Measurements from ENCODE around the gene SOWAHB.
"Not testable (repeated sequence)": the region's sequence is repeated elsewhere in the genome, so short reads cannot be mapped to it uniquely, and the experiment has no call there.

Gene SOWAHB

DNA sequence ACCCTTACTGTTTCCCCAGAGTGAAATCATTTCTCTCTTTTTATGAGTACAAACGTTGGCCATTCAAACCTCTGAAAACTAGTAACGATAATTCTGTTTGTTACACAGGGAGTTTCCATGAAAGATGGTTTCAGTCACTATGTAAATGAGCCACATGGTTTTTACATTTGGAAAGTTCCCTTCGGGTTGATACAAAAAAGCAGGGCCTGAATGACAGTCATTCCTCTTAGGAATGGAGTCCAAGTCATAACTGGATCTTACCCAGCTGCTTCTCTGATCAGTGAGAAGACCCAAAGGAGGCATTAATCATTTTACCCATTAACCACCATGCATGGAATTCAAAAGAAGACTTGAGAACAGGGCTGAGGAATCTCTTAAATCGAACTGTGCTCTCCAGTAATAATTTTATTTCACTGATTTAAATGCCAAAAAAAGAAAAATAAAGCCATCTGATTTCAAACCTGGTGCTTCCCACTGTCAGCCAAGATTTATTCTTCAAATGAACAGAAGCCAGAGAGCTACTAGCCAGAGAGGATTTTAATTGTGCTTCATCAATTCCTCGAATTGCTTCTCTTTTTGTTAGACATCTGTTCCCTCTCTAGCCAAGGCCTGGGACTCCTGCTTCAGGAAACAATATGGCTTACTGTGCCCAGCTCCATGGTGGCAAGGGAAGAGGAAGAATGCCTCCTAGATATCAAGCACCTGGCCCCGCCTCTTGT, 3.2 kb downstream of the SOWAHB start:
- no peak for DNase-seq (ENCODE audit: low read depth)

DNA sequence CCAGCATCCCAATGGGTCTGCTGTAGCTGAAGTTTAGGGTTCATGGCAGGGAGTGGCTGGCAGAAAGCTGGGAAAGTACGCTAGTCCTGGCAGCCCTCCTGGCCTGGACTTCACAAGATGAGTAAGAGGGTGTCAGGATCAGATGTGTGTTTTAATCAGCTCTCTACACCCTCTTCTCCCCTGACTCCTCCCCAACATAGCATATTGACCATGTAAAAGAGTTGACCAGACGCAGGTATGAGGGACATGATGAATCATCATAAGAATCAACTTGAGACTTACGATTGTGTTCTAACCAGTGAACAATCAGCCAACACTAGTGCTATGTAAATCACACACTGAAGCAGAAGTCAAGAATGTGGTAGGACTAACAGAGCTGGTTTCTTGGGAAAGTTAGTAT, 5.3 kb downstream of the SOWAHB start:
- peak; percentile 19 for DNase-seq (ENCODE audit: low read depth)

GRCh38 chr4:76892001-76892400, 5.9 kb downstream of the SOWAHB start:
- peak; percentile 34 for DNase-seq (ENCODE audit: low read depth)

DNA sequence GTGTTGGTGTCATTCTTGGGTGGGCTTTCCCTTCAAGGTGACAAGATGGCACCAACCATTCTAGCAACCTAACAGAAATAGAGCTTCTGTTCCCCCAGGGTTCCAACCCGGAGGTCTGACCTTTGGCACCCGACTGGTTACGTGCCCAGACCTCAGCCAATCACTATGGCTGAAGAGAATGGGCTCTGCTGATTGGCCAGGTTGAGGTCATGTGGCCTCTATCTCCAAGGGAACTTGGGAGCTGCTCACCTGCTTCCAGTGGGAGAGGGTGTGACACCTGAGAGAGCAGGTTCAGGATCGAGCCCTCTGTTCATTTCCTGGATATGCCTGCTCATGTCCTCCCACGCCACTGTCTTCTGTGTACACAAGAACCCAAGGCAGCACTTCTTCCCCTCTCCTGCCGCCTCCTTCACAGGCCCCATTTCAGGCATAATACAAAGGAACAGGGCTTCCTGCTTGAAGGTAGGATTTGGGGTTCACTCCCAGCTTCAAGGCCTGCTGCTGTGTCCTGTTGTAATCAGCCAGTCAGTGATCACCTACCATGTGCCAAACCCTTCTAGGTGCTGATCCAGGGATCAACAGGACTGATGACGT, 11.0 kb downstream of the SOWAHB start:
- no peak for DNase-seq (ENCODE audit: low read depth)

GRCh38 chr4:76886214-76886613, 11.7 kb downstream of the SOWAHB start:
- DNase-seq (ENCODE audit: low read depth) = no peak

GRCh38 chr4:76883147-76883546, 14.8 kb downstream of the SOWAHB start:
- DNase-seq (ENCODE audit: low read depth) = peak; percentile 80

DNA sequence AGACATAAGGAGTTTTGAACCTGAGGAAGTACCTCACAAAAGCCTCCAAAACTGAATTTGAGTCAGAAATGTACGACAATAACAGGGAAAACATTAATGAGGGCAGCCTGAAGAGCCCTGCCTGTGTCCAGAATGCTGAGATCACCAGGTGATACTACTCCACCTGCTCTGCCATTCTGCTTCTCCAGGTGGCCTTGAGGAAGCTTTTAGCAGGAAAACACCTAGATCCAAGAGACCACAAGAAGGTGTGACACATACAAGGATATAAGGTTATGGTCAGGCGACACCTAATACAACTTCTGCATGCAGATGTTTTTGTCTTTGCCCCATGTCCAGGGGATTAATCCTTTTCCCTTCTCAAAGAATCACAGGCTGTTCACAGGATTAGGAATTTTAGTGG, 15.3 kb downstream of the SOWAHB start:
- no peak for DNase-seq (ENCODE audit: low read depth)

GRCh38 chr4:76881375-76881774, 16.6 kb downstream of the SOWAHB start:
- DNase-seq (ENCODE audit: low read depth) = no peak

DNA sequence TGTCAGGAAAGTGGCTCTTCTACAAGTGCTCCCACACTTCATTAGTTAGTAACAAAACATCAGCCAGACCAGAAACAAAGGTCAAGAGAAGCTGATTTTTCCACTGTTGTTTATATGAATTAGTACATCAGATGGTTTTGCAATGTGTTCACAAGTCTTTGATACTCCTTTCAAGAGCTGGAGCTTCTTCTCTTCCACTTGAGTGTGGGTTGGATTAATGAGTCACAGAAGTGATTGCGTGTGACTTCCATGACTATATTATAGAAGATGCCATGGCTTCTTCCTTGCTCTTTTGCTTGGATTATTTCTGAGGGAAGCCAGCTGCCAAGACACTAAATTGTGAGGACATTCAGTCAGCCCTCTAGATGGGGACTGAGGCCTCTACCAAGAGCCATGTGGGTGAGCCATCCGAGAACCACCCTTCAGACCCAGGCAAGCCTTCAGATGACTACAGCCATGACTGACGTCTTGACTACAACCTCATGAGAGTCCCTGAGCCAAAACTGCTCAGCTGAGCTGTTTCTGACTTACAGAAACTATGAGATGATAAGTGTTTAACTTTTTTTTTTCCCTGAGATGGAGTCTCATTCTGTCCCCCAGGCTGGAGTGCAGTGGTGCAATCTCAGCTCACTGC, 18.1 kb downstream of the SOWAHB start:
- peak; percentile 79 for DNase-seq (ENCODE audit: low read depth)

DNA sequence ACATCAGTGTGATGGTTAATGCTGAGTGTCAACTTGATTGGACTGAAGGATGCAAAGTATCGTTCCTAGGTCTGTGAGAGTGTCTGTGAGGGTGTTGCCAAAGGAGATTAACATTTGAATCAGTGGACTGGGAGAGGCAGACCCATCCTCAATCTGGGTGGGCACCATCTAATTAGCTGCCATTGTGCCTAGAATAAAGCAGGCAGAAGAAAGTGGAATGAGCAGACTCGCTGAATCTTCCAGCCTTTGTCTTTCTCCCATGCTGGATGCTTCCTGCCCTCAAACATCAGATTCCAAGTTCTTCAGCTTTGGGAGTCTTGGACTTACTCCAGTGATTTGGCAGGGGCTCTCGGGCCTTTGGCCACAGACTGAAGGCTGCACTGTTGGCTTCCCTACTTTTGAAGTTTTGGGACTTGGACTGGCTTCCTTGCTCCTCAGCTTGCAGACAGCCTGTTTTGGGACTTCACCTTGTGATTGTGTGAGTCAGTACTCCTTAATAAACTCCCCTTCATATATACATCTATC, 19.2 kb downstream of the SOWAHB start:
- DNase-seq (ENCODE audit: low read depth) = not testable (repeated sequence)

- DNase-seq (ENCODE audit: low read depth) = no peak
Observed at GRCh38 chr4:76874176-76874575, 23.8 kb downstream of the SOWAHB start.

DNA sequence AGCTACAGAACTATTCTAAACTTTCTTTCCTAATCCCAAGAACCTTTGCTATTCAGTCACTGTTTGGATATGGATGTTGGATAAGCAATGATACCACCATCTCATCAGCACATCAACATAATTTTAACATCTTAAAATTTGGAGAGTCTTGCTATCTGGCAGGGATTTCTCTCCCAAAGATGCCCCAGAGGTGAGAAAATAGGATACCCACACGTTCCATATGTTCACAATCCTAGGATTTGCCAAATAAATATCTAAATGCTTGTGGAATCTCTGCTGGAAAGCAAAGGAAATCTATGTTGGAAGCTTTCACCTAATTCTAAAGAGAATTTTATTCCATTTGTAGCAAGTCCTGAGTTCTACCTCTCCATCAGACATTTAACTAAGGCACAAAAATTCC, 24.4 kb downstream of the SOWAHB start:
- DNase-seq (ENCODE audit: low read depth) = no peak

DNA sequence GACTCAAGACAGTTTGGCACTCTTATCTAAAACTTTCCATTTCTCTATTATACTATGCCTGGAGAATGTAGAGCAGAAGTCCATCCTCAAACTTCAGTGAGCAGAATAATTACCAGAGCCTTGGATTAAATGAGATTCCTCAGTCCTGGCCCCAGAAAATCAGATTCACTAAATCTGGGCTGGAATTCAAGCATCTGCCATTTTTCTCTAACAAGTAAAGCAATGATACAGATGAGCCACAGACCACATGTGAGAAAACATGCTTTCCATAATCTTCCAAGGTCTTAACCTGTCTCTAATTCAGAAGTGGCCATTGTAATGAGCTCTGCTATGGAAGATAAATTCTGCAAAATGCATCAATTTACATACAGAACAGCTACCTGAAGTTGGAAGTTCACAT, 25.4 kb downstream of the SOWAHB start:
- DNase-seq (ENCODE audit: low read depth) = no peak

- DNase-seq (ENCODE audit: low read depth) = not testable (repeated sequence)
Observed at GRCh38 chr4:76868780-76869179, 29.2 kb downstream of the SOWAHB start.

- no peak for DNase-seq (ENCODE audit: low read depth)
Observed at GRCh38 chr4:76867880-76868655, 29.9 kb downstream of the SOWAHB start.

- no peak for DNase-seq (ENCODE audit: low read depth)
Observed at GRCh38 chr4:76867377-76867776, 30.6 kb downstream of the SOWAHB start.

GRCh38 chr4:76866641-76867040, 31.3 kb downstream of the SOWAHB start:
- peak; percentile 13 for DNase-seq (ENCODE audit: low read depth)

- DNase-seq (ENCODE audit: low read depth) = no peak
Observed at GRCh38 chr4:76858319-76858718, 39.6 kb downstream of the SOWAHB start.

GRCh38 chr4:76857074-76857409, 40.9 kb downstream of the SOWAHB start:
- no peak for DNase-seq (ENCODE audit: low read depth)

DNA sequence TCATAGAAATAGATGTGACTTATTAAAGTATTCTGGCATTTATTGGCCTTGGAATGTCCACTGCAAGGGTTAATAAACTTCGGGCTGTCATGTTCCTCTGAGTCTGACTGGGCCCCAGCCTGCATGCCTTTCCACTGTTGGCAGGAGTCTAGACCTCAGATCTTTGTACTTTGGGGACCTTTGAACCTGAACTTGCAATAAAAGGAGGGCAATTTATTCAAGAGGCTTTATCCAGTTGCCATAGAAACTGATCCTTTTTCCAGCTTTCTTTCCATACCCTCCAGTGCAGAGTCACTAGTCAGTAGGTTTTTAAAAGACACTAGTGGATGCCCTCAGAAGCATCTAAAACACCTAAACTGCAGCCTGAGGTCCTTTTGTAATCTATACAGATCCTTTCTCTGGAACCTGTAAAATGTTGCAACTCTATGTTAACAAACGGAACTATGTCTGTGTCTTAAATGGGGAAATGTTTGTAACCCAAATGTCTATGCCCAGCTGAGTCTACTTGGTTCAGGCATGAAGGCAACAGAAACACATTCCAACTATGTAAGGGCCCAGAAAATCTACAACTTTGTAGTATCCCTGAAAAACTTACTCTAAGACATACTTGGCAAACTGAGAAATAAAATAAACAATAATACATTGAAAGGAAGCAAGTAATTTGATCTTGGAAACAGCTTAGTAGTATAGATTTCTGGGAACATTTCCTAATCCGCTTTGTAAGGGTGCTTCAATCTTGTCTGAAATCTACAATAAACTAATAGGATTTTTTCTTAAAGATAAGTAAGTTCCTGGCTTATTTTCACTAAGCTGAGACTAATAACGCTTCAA, 41.5 kb downstream of the SOWAHB start:
- peak; percentile 76 for DNase-seq (ENCODE audit: low read depth)

DNA sequence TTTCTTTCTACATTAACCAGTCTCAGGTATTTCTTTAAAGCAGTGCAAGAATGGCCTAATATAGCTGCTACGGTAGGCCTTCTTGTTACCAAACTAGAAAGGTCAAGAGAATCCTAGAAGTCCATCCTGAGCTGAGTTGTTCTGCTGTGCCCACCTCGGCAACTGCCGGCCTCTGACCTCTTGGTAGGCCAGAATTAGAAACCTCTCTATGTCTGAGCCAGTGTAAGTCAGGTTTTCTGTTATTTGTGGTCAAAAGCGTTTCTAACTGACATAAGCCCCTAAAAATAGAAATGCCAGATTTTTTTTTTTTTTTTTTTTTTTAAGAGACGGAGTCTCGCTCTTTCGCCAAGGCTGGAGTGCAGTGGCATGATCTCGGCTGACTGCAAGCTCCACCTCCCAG, 43.1 kb downstream of the SOWAHB start:
- DNase-seq (ENCODE audit: low read depth) = no peak

- peak; percentile 14 for DNase-seq (ENCODE audit: low read depth)
Observed at GRCh38 chr4:76851375-76851774, 46.6 kb downstream of the SOWAHB start.
